ENCODE results near the gene GSC.

DNA sequence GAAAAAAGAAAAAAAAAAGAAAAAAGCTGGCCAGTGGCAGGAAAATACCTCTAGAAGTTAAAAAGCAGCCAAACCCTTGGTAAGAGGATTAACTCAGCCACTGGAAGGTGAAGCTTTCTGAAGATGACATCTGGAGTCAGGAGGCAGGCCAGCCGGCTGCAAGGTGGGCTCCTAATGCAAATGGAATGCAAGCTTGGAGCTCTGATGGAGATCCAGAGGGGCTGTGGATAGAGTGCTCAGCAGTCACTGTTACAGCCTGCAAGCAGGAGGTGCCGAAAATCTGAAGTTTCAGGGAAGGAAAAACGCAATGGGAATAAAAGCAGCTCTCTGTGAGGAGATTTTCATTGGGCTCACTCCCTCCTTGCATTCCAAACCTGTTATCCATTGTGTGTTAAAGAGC lies 41.0 kb downstream of the GSC start:
- TF ChIP-seq EZH2 (IDR thresholded peaks at IDR 0.05; ENCODE audit: low read length) (no peak), CTCF (optimal IDR thresholded peaks at IDR 0.05 in 1 of 3, IDR thresholded peaks at IDR 0.05 in 1 of 3, conservative IDR thresholded peaks at IDR 0.05 in 1 of 3; ENCODE audit: extremely low read depth in 1 of 3, insufficient read depth in 2 of 3, low read length in 3 of 3) (no peak)

All from keratinocyte (primary cell).